Right lobe of liver (tissue), 6 donors: ENCODE results near the gene STAM. TPM values are rescaled to one million over a fixed set of nuclear protein-coding genes. Genes with fewer than 3 reads are reported as not detected.

Source experiments
- ATAC-seq, 4 donors: fragments of 200-7000 bp; cut with Tn5 transposase; one replicate each; pipeline ENCODE4 v1.9.1; 2020; ENCODE audit warnings: mild to moderate bottlenecking in 4 of 4, moderate library complexity in 4 of 4
- DNase-seq, 3 donors: peaks; one replicate each; pipeline ENCODE4 v3.0.0-alpha.2; 2020
- H3K27ac ChIP-seq, 3 donors: fragments of 200-600 bp; one replicate each; pipeline ENCODE4 v1.8.0; 2022
- H3K27me3 ChIP-seq, 2 donors: fragments of 200-600 bp; one replicate each; pipeline ENCODE4 v1.8.0; 2022
- H3K36me3 ChIP-seq, 4 donors: fragments of 200-600 bp; sonication (generic) in 1 of 4; one replicate each; pipeline versions ENCODE4 v1.5.1 to v1.8.0; 2017 to 2022; ENCODE audit warnings: control low read depth in 1 of 4
- H3K4me1 ChIP-seq, 4 donors: fragments of 200-600 bp; sonication (generic) in 1 of 4; one replicate each; pipeline versions ENCODE4 v1.5.1 to v1.8.0; 2017 to 2022; ENCODE audit warnings: control low read depth in 1 of 4
- H3K4me3 ChIP-seq, 3 donors: fragments of 200-600 bp; one replicate each; pipeline ENCODE4 v1.8.0; 2022
- H3K9me3 ChIP-seq, 4 donors: fragments of 200-600 bp; sonication (generic) in 1 of 4; one replicate each; pipeline versions ENCODE4 v1.5.1 to v1.8.0; 2017 to 2022; ENCODE audit warnings: control low read depth in 1 of 4
- CTCF ChIP-seq, 4 donors: fragments of 200-600 bp in 3 of 4; fragments of 450-650 bp in 1 of 4; IDR thresholded peaks; one replicate each; pipeline versions ENCODE4 v1.5.1 to v1.8.0; 2016 to 2022; ENCODE audit warnings: antibody characterized with exemption in 4 of 4, mild to moderate bottlenecking in 2 of 4
- POLR2A ChIP-seq: fragments of 450-650 bp; IDR thresholded peaks from one replicate; pipeline ENCODE4 v1.6.1; 2017; ENCODE audit warnings: antibody characterized with exemption, mild to moderate bottlenecking
- WGBS: methylation state at CpG from one replicate; pipeline ENCODE4 v1.1.6; 2018; ENCODE audit warnings: low coverage, low lambda C conversion rate; ENCODE audit not compliant: insufficient coverage; ENCODE audit errors: missing lambda C conversion rate; 5-methylcytosine and 5-hydroxymethylcytosine counted together
- intact Hi-C, 2 donors: fragments of 100-400 bp; cut with DNase I; formaldehyde crosslinking; loops; one replicate each; pipeline versions ENCODE4 v1.11.2 to v1.14.1; 2022
- total RNA-seq, 6 experiments: library from RNA; depleted of rRNA in 2 of 6; stranded (reverse); fragments of >200 nt in 2 of 6; fragmentation: NEBNext Ultra II Directional in 3 of 6; extraction: Animal tissue kit (Norgen Biotek cat#: 25700) in 3 of 6; gene quantifications; one replicate each; pipeline versions ENCODE4 v1.1.0 to v1.2.4, GENCODE V29; 2016 to 2023
- donor health status: DM: no; HTN: yes; CAD: no.
- donor health status: DM: no; HTN: no; CAD: no.
- donor health status: DM: no; HTN: no; CAD: no.
- donor health status: DM: no; HTN: yes; CAD: no.
- donor health status: DM: no; HTN: yes; CAD: no.

STAM gene
- total RNA-seq, 6 experiments from 2014 or later, result 7.9 to 13.4 (median 8.2) TPM

- Histone ChIP-seq H3K36me3 (no peaks in the 10 kb centered on the region), H3K9me3 (no peaks in the 10 kb centered on the region), H3K4me3 (no peak overlapping the region), H3K27ac (no peak overlapping the region), H3K27me3 (no peaks in the 10 kb centered on the region), H3K4me1 (no peaks in the 10 kb centered on the region)
- DNase-seq (no peak), ATAC-seq (peak in 1 of 4 donors; percentile 27)
- WGBS, result 72% methylated on average over 2 of the region's 2 CpGs
- intact Hi-C loops, result no loop called here
- TF ChIP-seq CTCF (IDR thresholded peaks at IDR 0.05), result no peak
- TF ChIP-seq POLR2A, result no peak
These were observed 38.4 kb downstream of the STAM start for GRCh38 chr10:17682236-17682946.

- intact Hi-C loops, result no loop called here
- no peak for ATAC-seq
These were observed 39.6 kb downstream of the STAM start for GRCh38 chr10:17683541-17683940.

GRCh38 chr10:17684537-17684936 lies 40.6 kb downstream of the STAM start:
- TF ChIP-seq CTCF (IDR thresholded peaks at IDR 0.05) (no peak), POLR2A (no peak)
- WGBS, result 84% methylated on average over 6 of the region's 6 CpGs
- ATAC-seq, result no peak

More at GRCh38 chr10:17683541-17683940, 39.6 kb downstream of the STAM start:
- Histone ChIP-seq H3K36me3 (peaks cover 0 to 2% (median 0%) of the 10 kb centered on the region in 4 donors), H3K27me3 (no peaks in the 10 kb centered on the region), H3K4me3 (no peak overlapping the region), H3K27ac (no peak overlapping the region), H3K9me3 (no peaks in the 10 kb centered on the region), H3K4me1 (no peaks in the 10 kb centered on the region)
- no peak for DNase-seq
- TF ChIP-seq POLR2A (no peak), CTCF (IDR thresholded peaks at IDR 0.05) (no peak)

GRCh38 chr10:17685233-17685840 lies 41.4 kb downstream of the STAM start:
- Histone ChIP-seq H3K4me3 (no peak overlapping the region), H3K27ac (no peak overlapping the region), H3K27me3 (no peaks in the 10 kb centered on the region), H3K4me1 (no peaks in the 10 kb centered on the region), H3K36me3 (peaks cover 0 to 6% (median 0%) of the 10 kb centered on the region in 4 donors), H3K9me3 (no peaks in the 10 kb centered on the region)
- TF ChIP-seq CTCF (IDR thresholded peaks at IDR 0.05) (no peak), POLR2A (no peak)
- DNase-seq, result no peak
- ATAC-seq, result no peak
- intact Hi-C loops, result no loop called here
- whole genome bisulfite sequencing, result 71% methylated on average over 3 of the region's 3 CpGs

More at GRCh38 chr10:17684537-17684936, 40.6 kb downstream of the STAM start:
- H3K4me1 ChIP-seq, result no peaks in the 10 kb centered on the region
- no peaks in the 10 kb centered on the region for H3K9me3 ChIP-seq
- peaks cover 0 to 2% (median 0%) of the 10 kb centered on the region in 4 donors for H3K36me3 ChIP-seq
- no peak overlapping the region for H3K27ac ChIP-seq
- intact Hi-C loops, result no loop called here
- DNase-seq, result no peak
- H3K4me3 ChIP-seq, result no peak overlapping the region
- H3K27me3 ChIP-seq, result no peaks in the 10 kb centered on the region
